SK-N-MC (cell line): ENCODE measurements around the gene TICRR.

Source experiments
- DNase-seq: peaks from one replicate; pipeline ENCODE4 v3.0.0-alpha.2; 2011; ENCODE audit warnings: low read depth, low spot score
- H3K27ac ChIP-seq: fragments of 200-600 bp; sonication (generic); 2 replicates; pipeline ENCODE4 v1.5.1; 2016; ENCODE audit warnings: mixed run types
- H3K36me3 ChIP-seq: fragments of 200-600 bp; sonication (generic); 2 replicates; pipeline ENCODE4 v1.6.1; 2017; ENCODE audit warnings: antibody characterized with exemption, low read length, mixed read lengths; ENCODE audit not compliant: insufficient read depth
- H3K4me3 ChIP-seq: fragments of 200-600 bp; sonication (generic); 2 replicates; pipeline ENCODE4 v1.5.1; 2016
- H3K9ac ChIP-seq: fragments of 200-600 bp; sonication (generic); 2 replicates; pipeline ENCODE4 v1.8.0; 2017; ENCODE audit warnings: mixed run types, mixed read lengths; ENCODE audit not compliant: insufficient read length
- H3K9me3 ChIP-seq: fragments of 200-600 bp; sonication (generic); 2 replicates; pipeline ENCODE4 v1.6.1; 2017; ENCODE audit warnings: low read depth, mild to moderate bottlenecking, antibody characterized with exemption, low read length, moderate library complexity, mixed read lengths
- EZH2 ChIP-seq: fragments of 200-600 bp; sonication (generic); IDR thresholded peaks from one replicate; pipeline ENCODE4 v1.6.1; 2017; ENCODE audit warnings: antibody characterized with exemption
- FOXP2 ChIP-seq: optimal IDR thresholded peaks from 2 replicates; pipeline ENCODE3; 2011; ENCODE audit warnings: mild to moderate bottlenecking, moderate library complexity; ENCODE audit not compliant: insufficient read depth; ENCODE audit errors: extremely low read length, control extremely low read depth
- POLR2AphosphoS5 ChIP-seq: IDR thresholded peaks from 2 replicates; pipeline ENCODE4 v1.6.1; 2012; ENCODE audit warnings: mild to moderate bottlenecking, low read depth, low read length, borderline replicate concordance

TICRR gene

GRCh38 chr15:89575146-89575655 lies at the start of gene TICRR:
TICRR (plus strand) TSS chr15:89575469; CDS start chr15:89575587, 118 bp downstream.
- TF ChIP-seq POLR2AphosphoS5 (peak; percentile 87), FOXP2 (no peak)
- H3K36me3 ChIP-seq = peaks cover 37% of the 10 kb centered on the region

DNA sequence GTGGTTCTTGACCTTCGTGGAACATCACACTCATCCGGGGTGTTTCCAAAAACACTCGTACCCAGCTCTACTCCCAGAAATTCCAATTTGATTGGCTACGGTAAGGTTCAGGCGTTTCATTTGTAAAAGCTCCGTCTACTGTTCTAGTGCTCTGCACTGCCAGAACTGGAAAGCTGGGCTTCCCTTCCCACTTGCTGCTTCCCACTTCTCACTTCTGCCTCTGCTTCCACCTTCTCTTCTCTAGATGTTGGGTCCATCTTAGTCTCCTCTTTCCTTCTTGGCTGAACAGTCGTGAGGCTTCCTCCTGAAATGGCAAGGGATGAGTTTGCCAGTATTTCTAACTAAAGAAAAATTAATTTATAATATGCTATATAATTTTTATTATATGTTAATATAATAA lies 49.1 kb upstream of the TICRR start:
- no peak overlapping the region for H3K27ac ChIP-seq
- H3K36me3 ChIP-seq = no peaks in the 10 kb centered on the region
- DNase-seq = no peak
- no peak overlapping the region for H3K4me3 ChIP-seq
- H3K9me3 ChIP-seq = no peaks in the 10 kb centered on the region
- H3K9ac ChIP-seq = no peak overlapping the region
- TF ChIP-seq FOXP2 = no peak
- no peak for TF ChIP-seq EZH2
- no peak for TF ChIP-seq POLR2AphosphoS5

More at GRCh38 chr15:89575146-89575655, at the start of gene TICRR:
- Histone ChIP-seq H3K9ac (peak within 1 kb of the TSS; percentile 94), H3K4me3 (peak within 1 kb of the TSS; percentile 99), H3K9me3 (no peaks in the 10 kb centered on the region), H3K27ac (peak within 1 kb of the TSS; percentile 88)
- DNase-seq = peak; percentile 99

DNA sequence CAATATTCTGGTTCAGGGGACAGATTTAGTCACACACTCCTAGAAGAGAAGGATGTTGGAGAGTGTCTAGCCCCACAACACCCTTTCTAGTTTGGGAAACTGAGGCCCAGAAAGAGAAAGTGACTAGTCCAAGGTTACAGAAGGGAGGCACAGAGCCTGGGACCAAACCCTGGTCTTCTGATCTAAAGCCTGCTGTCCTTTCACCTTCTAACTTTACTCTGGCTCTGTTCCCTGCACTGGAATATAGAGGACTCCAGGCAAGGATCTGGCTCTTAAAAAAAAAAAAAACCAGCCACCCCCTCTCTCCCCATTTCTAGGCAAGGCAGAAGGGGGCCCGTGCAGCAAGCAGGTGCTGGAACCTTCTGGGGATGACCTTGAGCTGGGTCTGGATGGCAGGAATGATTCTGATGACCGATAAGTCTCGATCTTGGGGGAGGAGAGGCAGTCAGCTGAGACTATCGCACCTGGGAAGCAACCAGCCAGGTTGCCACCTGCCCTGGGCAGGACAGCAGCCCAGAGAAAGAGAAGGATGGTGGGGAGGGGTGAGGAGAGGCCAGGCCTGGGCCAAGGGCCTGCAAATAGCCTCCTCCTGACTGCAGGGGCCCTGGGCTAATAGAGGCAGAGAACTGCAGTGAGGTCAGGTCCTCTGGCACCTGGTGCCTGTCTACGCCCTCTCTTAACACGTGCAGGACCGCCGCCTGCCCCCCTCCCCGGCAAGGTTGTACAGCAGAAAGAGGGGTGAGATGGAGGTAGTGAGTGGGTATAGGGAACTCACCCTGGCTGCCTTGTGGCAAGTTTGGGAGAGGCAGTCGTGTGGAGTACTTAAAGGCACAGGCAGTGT lies 48.4 kb upstream of the TICRR start:
- Histone ChIP-seq H3K9me3 (no peaks in the 10 kb centered on the region), H3K27ac (no peak overlapping the region), H3K36me3 (no peaks in the 10 kb centered on the region), H3K4me3 (no peak overlapping the region), H3K9ac (no peak overlapping the region)
- no peak for DNase-seq
- TF ChIP-seq EZH2 (no peak), POLR2AphosphoS5 (no peak)

DNA sequence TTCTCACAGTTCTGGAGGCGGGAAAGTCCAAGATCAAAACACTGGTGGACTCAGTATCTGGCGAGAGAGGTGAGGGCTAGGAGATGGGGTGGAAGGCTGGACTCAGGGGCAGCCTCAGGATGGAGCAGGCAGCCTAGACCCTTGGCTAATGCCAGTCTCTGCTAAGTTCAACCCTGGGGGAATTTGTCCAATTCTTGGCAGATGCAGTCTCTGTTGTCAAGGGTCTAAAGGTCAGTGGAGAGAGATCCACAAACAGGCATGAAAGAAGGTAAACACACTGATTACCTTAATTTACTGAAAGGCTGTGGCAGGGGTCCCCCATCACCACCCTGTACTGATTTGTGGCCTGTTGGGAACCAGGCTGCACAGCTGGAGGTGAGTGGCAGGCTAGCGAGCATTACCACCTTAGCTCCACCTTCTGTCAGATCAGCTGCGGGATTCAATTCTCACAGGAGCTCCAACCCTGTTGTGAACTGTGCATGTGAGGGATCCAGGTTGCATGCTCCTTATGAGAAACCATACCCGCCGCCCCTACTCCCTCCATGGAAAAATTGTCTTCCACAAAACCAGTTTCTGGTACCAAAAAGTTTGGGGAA lies 46.4 kb upstream of the TICRR start:
- no peak overlapping the region for H3K9ac ChIP-seq
- H3K27ac ChIP-seq = no peak overlapping the region
- TF ChIP-seq FOXP2 (no peak), EZH2 (no peak), POLR2AphosphoS5 (no peak)
- DNase-seq = no peak
- no peaks in the 10 kb centered on the region for H3K9me3 ChIP-seq
- no peaks in the 10 kb centered on the region for H3K36me3 ChIP-seq
- no peak overlapping the region for H3K4me3 ChIP-seq

- DNase-seq = no peak
- Histone ChIP-seq H3K36me3 (no peaks in the 10 kb centered on the region), H3K9ac (no peak overlapping the region), H3K9me3 (no peaks in the 10 kb centered on the region), H3K27ac (no peak overlapping the region), H3K4me3 (no peak overlapping the region)
- TF ChIP-seq EZH2 (no peak), POLR2AphosphoS5 (no peak)
These were observed 44.3 kb upstream of the TICRR start for GRCh38 chr15:89530976-89531375.

DNA sequence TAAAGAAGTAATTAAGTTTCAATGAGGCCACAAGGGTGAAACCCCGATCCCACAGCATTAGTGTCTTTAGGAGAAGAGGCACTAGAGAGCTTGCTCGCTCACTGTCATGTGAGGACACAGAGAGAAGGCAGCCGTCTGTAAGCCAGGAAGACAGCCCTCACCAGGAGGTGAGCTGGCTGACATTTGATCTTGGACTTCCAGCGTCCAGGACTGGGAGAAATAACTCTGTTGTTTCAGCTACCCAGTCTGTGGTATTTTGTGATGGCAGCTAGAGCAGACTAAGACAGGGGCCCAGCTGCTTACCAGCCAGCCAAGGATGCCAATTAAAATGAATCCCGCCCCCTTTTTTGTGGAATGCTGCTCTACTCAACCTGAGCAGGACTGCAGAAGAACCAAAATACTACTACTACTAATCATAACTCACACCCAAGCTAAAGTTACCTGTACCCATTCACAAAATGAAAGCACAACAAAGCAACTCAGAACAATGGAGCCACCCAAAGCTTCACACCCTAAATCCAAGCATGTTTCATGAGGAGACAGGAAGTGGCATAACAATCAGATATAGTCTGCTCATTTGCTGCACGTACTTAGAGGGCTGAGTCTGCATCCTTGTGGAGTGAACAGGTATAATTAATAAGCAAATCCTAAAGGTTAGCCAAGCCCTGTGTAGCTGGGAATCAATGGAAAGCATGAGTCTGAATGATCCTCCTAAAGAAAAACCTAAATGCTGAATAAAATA lies 43.3 kb upstream of the TICRR start:
- Histone ChIP-seq H3K27ac (no peak overlapping the region), H3K4me3 (no peak overlapping the region), H3K9ac (no peak overlapping the region), H3K9me3 (no peaks in the 10 kb centered on the region), H3K36me3 (no peaks in the 10 kb centered on the region)
- TF ChIP-seq POLR2AphosphoS5 = no peak
- no peak for TF ChIP-seq EZH2
- no peak for TF ChIP-seq FOXP2
- DNase-seq = no peak

DNA sequence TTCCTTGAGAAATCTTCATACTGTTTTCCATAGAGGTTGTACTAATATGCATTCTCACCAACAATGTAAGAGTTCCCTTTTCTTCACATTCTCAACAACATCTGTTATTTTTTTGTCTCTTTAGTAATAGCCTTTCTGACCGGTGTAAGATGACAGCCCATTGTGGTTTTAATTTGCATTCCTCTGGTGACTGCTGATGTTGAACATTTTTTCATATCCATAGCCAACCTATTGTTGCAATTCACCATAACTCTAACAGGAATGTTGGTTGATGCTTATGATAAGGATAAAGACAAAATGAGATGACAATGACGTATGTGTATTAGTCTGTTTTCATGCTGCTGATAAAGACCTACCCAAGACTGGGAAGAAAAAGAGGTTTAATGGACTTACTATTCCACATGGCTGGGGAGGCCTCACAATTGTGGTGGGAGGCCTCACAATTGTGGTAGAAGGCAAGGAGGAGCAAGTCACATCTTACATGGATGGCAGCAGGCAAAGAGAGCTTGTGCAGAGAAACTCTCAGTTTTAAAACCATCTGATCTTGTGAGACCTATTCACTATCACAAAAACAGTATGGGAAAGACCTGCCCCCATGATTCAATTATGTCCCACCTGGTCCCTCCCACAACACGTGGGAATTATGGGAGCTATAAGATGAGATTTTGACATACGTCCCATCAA lies 41.3 kb upstream of the TICRR start:
- no peak overlapping the region for H3K9ac ChIP-seq
- no peak overlapping the region for H3K27ac ChIP-seq
- no peak for TF ChIP-seq POLR2AphosphoS5
- TF ChIP-seq FOXP2 = no peak
- no peak for TF ChIP-seq EZH2
- no peak overlapping the region for H3K4me3 ChIP-seq
- H3K9me3 ChIP-seq = peaks cover 4% of the 10 kb centered on the region; the same call in 1 of the 2 replicates
- no peak for DNase-seq
- H3K36me3 ChIP-seq = no peaks in the 10 kb centered on the region

DNA sequence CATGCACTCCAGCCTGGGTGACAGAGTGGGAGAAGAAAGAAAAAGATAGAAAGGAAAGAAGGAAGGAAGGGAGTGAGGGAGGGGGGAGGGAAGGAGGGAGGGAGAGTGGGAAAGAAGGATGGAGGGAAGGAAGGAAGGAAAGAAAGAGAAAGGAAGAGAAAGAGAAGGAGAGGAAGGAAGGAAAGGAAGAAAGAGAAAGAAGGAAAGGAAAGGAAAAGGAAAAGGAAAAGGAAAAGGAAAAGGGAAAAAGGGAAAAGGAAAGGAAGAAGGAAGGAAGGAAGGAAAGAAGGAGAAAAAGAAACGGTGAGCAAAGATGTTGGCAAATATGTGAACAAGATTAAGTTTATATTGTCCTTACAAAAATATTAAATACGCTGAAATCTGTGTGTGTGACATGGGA lies 36.2 kb upstream of the TICRR start:
- Histone ChIP-seq H3K4me3 (no peak overlapping the region), H3K27ac (no peak overlapping the region), H3K36me3 (no peaks in the 10 kb centered on the region), H3K9me3 (peaks cover 4% of the 10 kb centered on the region; the same call in 1 of the 2 replicates), H3K9ac (no peak overlapping the region)
- no peak for DNase-seq
- TF ChIP-seq POLR2AphosphoS5 (no peak), EZH2 (no peak), FOXP2 (no peak)
